Tibial artery (tissue), 4 donors: Measurements from ENCODE around the gene GSTA4.

Source experiments
- DNase-seq, 2 donors: peaks; one replicate each; pipeline ENCODE4 v3.0.0-alpha.2; 2019
- H3K27ac ChIP-seq, 2 donors: fragments of 200-600 bp; sonication (generic) in 1 of 2; 1 replicate in 1 of 2; 2 replicates in 1 of 2; pipeline ENCODE4 v1.5.1; 2018 to 2019; ENCODE audit warnings: mild to moderate bottlenecking in 1 of 2
- H3K27me3 ChIP-seq, 2 donors: fragments of 200-600 bp; sonication (generic) in 1 of 2; one replicate each; pipeline versions ENCODE4 v1.5.1 to v1.6.0; 2016 to 2019
- H3K36me3 ChIP-seq, 3 donors: fragments of 200-600 bp; sonication (generic) in 2 of 3; one replicate each; pipeline ENCODE4 v1.5.1; 2016 to 2019; ENCODE audit warnings: mild to moderate bottlenecking in 2 of 3
- H3K4me1 ChIP-seq, 4 donors: fragments of 200-600 bp; sonication (generic) in 2 of 4; 1 replicate in 3 of 4; 2 replicates in 1 of 4; pipeline ENCODE4 v1.5.1; 2016 to 2019
- H3K4me3 ChIP-seq, 2 donors: fragments of 200-600 bp; sonication (generic) in 1 of 2; 1 replicate in 1 of 2; 2 replicates in 1 of 2; pipeline ENCODE4 v1.5.1; 2018 to 2019; ENCODE audit warnings: mild to moderate bottlenecking in 2 of 2
- H3K9me3 ChIP-seq, 3 donors: fragments of 200-600 bp; sonication (generic) in 1 of 3; one replicate each; pipeline ENCODE4 v1.5.1; 2016 to 2019
- intact Hi-C: fragments of 100-400 bp; cut with DNase I; formaldehyde crosslinking; loops from one replicate; pipeline ENCODE4 v1.15.0; 2023; ENCODE audit warnings: low total_unique reads
- TF ChIP-seq, protein P1 (sequence below), 2 experiments: fragments of 200-600 bp in 1 of 2; fragments of 450-650 bp in 1 of 2; IDR thresholded peaks; one replicate each; pipeline ENCODE4 v1.5.1; 2017 to 2019; ENCODE audit warnings: antibody characterized with exemption in 2 of 2, mild to moderate bottlenecking in 1 of 2, moderate library complexity in 1 of 2

GSTA4 gene

GRCh38 chr6:53015486-53015885 is 20.4 kb upstream of the GSTA4 start:
- no peaks in the 10 kb centered on the region for H3K27me3 ChIP-seq
- H3K4me1 ChIP-seq: peaks cover 0 to 25% (median 21%) of the 10 kb centered on the region in 4 donors
- TF ChIP-seq, protein P1, sequence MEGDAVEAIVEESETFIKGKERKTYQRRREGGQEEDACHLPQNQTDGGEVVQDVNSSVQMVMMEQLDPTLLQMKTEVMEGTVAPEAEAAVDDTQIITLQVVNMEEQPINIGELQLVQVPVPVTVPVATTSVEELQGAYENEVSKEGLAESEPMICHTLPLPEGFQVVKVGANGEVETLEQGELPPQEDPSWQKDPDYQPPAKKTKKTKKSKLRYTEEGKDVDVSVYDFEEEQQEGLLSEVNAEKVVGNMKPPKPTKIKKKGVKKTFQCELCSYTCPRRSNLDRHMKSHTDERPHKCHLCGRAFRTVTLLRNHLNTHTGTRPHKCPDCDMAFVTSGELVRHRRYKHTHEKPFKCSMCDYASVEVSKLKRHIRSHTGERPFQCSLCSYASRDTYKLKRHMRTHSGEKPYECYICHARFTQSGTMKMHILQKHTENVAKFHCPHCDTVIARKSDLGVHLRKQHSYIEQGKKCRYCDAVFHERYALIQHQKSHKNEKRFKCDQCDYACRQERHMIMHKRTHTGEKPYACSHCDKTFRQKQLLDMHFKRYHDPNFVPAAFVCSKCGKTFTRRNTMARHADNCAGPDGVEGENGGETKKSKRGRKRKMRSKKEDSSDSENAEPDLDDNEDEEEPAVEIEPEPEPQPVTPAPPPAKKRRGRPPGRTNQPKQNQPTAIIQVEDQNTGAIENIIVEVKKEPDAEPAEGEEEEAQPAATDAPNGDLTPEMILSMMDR (IDR thresholded peaks at IDR 0.05): no peak
- H3K27ac ChIP-seq: no peak overlapping the region
- intact Hi-C loops: no loop called here
- H3K4me3 ChIP-seq: no peak overlapping the region
- H3K9me3 ChIP-seq: no peaks in the 10 kb centered on the region
- no peak for DNase-seq
- peaks cover 35 to 73% (median 66%) of the 10 kb centered on the region in 3 donors for H3K36me3 ChIP-seq

GRCh38 chr6:53014744-53015143 is 19.7 kb upstream of the GSTA4 start:
- Histone ChIP-seq H3K27me3 (no peaks in the 10 kb centered on the region), H3K4me3 (no peak overlapping the region), H3K27ac (peak overlapping the region; percentile 74 to 79), H3K4me1 (peaks cover 0 to 25% (median 21%) of the 10 kb centered on the region in 4 donors), H3K9me3 (no peaks in the 10 kb centered on the region), H3K36me3 (peaks cover 42 to 81% (median 67%) of the 10 kb centered on the region in 3 donors)
- TF ChIP-seq, protein P1 (IDR thresholded peaks at IDR 0.05): no peak
- intact Hi-C loops: no loop called here
- DNase-seq: no peak

GRCh38 chr6:53014063-53014462 is 19.0 kb upstream of the GSTA4 start:
- DNase-seq: no peak
- Histone ChIP-seq H3K4me3 (no peak overlapping the region), H3K27ac (peak overlapping the region; percentile 74 to 79)

GRCh38 chr6:53011979-53012378 is 16.9 kb upstream of the GSTA4 start:
- no peaks in the 10 kb centered on the region for H3K27me3 ChIP-seq
- H3K4me1 ChIP-seq: peaks cover 0 to 32% (median 21%) of the 10 kb centered on the region in 4 donors
- no peak overlapping the region for H3K27ac ChIP-seq
- no peak overlapping the region for H3K4me3 ChIP-seq
- H3K9me3 ChIP-seq: no peaks in the 10 kb centered on the region
- DNase-seq: no peak
- TF ChIP-seq, protein P1 (IDR thresholded peaks at IDR 0.05): no peak
- H3K36me3 ChIP-seq: peaks cover 43 to 85% (median 73%) of the 10 kb centered on the region in 3 donors
- intact Hi-C loops: no loop called here

More at GRCh38 chr6:53014063-53014462, 19.0 kb upstream of the GSTA4 start:
- no peaks in the 10 kb centered on the region for H3K27me3 ChIP-seq
- H3K36me3 ChIP-seq: peaks cover 46 to 85% (median 74%) of the 10 kb centered on the region in 3 donors
- H3K9me3 ChIP-seq: no peaks in the 10 kb centered on the region
- TF ChIP-seq, protein P1 (IDR thresholded peaks at IDR 0.05): no peak
- peaks cover 0 to 28% (median 21%) of the 10 kb centered on the region in 4 donors for H3K4me1 ChIP-seq
- intact Hi-C loops: no loop called here

DNA sequence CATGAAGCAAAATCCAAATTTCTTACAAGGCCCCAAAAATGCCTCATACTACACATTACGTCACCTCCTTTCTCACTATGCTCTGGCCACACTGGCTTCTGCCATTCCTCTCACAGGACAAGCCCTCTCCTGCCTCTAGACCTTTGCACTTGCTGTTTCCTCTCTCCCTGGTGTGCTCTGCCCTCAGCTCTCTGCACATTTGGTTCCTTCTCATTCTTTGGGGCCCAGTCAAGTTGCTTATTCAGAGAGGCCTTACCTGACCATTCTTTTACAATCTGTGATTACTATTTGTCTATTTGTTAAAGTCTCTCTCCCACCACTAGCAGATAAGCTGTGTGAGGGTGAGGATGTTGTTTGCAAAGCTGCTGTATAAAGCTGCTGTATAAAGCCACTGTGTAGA is 15.4 kb upstream of the GSTA4 start:
- peaks cover 56 to 85% (median 75%) of the 10 kb centered on the region in 3 donors for H3K36me3 ChIP-seq
- intact Hi-C loops: no loop called here
- no peak overlapping the region for H3K4me3 ChIP-seq
- H3K9me3 ChIP-seq: no peaks in the 10 kb centered on the region
- no peak for DNase-seq
- H3K27ac ChIP-seq: no peak overlapping the region
- no peaks in the 10 kb centered on the region for H3K27me3 ChIP-seq
- TF ChIP-seq, protein P1 (IDR thresholded peaks at IDR 0.05): no peak
- H3K4me1 ChIP-seq: peaks cover 0 to 32% (median 21%) of the 10 kb centered on the region in 4 donors

DNA sequence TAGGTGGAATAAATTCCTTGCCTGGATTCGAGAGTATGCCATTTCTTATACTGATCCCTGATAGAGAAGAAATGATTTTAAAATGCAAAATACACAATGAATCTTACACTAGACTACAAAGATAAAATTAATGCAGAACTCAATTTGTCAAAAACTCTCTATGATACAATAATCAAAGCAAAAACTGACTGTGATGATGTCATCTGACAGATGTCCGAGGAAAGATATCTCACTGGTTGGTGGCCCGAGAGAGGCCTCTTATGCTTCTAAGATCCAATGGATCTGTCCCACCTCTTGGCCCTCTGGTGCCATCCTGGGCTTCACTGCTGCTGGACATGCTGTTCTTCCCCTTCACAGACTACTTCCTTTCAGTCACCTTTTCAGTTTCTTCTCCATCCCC is 14.4 kb upstream of the GSTA4 start:
- peaks cover 65 to 90% (median 84%) of the 10 kb centered on the region in 3 donors for H3K36me3 ChIP-seq
- H3K9me3 ChIP-seq: no peaks in the 10 kb centered on the region
- no peak overlapping the region for H3K27ac ChIP-seq
- peaks cover 0 to 22% (median 12%) of the 10 kb centered on the region in 4 donors for H3K4me1 ChIP-seq
- TF ChIP-seq, protein P1 (IDR thresholded peaks at IDR 0.05): no peak
- H3K27me3 ChIP-seq: no peaks in the 10 kb centered on the region
- DNase-seq: no peak
- H3K4me3 ChIP-seq: no peak overlapping the region
- intact Hi-C loops: no loop called here
